HG02588 (cell line): ENCODE measurements around the gene SLC38A9.

Source experiments
- ATAC-seq: cut with Tn5 transposase; IDR thresholded peaks from one replicate; pipeline ENCODE4 v1.9.1; 2021; ENCODE audit warnings: mild to moderate bottlenecking, moderate library complexity; ENCODE audit not compliant: unreplicated experiment

The SLC38A9 gene

DNA sequence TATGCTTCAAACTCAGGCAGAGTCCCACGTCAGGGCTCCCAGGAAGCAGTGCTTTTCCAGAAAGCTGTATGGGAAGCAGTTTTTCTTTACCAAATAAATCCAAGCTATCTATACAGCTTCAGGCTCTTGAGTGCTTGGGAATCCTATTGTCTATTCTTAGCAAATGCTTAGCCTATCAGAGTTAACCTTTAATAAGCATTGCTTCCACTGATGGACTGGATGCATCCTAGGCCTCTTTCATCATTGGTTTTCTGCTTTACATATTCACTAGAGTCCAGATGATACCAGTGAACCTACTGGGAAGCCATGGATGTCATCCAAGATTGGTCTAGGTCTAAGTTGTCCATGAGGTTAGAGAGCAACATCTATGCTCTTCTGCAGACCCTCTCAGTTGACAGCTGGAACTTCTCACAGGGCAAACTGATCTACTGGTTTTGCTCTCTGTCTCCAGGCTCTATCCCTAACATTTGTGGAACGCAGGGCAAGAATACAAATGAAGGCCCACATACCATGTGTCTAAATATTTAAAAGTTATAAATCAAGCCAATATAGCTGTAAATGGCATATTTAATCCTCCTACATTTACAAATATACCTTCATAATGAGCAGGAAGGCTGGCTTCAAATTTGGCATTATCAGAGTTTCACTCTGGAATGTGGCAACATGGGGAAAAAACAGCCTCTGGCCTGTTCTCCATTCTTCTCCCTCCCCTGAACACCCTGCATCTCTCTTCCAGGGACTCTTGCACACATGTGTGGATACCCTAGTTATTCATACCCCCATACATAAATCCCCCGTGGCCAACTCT lies 127.5 kb downstream of the SLC38A9 start:
- ATAC-seq, result no peak

DNA sequence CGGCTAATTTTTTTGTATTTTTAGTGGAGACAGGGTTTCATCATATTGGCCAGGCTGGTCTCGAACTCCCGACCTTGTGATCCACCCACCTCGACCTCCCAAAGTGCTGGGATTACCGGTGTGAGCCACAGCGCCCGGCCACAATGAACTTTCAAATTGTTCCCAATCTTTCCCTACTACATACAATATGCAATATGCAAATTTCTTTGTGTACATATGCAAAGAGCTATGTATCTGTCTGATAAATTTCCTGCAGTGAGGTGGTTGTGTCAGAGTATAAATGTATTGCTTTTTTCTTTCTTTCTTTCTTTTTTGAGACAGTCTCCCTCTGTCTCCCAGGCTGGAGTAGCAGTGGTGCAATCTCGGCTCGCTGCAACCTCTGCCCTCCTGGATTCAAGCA lies 128.5 kb downstream of the SLC38A9 start:
- ATAC-seq, result no peak

DNA sequence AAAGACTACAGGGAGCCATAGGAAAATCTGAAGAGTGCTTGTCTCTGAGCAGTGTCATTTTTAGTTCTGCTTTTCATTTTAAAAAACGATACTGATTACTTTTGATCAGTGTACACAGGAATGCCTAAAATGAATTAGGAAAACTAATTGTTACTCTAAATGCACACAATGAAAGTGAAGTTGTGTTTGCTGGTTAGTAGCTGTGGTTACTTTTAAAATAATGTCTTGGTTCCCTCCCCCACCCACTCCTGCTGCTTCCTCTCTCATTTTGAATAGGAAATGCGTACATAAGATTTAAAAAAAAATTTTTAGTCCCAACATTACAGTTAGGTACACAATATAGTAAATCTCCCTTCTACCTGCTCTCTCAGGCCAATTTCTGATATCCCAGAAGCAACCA lies 129.9 kb downstream of the SLC38A9 start:
- ATAC-seq, result no peak

DNA sequence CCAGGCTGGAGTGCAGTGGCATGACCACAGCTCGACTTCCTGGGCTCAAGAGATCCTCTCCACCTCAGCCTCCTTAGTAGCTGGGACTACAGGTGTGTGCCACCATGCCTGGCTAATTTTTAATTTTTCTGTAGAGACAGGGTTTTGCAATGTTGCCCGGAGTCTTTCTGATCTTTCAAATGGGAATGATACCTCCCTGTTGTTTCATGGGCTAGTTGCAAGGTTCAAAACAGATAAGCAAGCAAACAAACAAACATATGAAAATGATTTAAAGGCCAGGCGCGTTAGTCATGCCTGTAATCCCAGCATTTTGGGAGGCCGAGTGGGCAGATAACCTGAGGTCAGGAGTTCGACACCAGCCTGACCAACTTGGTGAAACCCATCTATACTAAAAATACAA lies 132.1 kb downstream of the SLC38A9 start:
- ATAC-seq, result no peak

DNA sequence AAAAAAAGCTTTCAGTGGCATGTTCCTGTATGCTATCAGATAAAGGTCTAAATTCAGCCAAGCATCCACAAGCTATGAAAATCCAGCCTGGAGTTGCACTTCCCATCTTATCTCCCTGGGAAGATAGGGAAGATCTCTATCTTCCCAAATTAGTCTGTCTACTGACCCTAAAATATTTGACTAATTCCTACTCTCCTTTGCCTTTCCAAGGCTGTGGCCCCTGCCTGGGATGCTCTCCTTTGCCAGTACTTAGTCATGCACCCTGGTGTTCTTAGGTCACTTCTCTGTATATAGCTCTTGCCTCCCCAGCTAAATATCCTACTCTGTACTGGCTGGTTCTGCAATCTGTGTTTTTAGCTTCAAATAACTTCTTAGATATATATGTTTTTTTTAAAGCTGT lies 133.4 kb downstream of the SLC38A9 start:
- ATAC-seq, result no peak

DNA sequence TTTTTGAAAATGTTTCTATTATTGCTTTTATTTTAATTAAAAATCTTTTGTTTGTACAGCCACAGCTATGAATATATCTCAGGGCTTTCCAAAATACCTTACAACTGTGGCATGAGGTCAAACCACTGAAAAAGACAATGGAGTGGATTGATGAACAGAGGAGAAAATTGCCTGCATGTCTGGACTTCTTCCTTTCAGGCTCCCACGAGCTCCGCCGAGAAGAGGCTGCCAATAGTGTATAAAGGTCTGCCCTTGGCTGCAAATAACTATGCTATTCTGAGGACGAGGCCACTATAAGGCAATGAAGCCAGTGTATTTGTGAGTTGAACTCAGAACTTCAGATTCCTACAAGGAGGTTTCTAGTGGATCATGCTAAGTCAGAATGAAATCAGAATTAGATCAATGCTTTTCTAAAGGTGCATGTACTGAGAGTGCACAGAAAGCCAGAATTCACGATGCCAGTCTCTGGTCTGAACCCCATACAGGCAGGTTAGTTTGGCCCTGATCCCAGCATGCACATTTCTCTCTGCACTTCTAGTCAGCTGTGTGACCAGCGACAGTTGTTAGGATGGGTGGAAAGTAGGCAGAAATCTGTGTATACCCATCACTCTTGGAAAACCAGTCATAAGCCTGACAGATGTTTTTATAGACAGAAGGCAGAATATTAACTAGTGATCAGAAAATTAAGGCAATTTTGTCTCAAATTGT lies 134.6 kb downstream of the SLC38A9 start:
- no peak for ATAC-seq

DNA sequence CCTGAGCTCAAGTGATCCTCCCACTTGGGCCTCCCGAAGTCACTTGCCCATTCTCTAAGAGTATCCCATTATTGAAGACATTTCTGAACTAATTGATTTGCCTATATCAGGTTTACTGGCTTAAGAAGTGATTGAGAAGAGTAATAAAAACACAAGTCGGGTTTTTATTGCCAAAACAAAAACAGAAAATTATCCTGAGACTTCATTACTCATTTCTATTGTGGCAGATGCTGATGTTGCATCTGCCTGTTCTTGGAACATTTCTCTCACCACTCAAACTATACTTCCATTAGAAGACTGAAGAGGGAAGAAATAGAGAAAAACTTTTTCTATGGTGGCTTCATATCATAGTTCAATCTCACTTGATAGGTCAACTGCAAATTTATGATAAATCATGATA lies 135.5 kb downstream of the SLC38A9 start:
- no peak for ATAC-seq
